OCI-LY3 (cell line): Measurements from ENCODE around the gene TPRN.

ENCODE experiments used
- EZH2phosphoT487 ChIP-seq: fragments of 200-600 bp; shearing (Covaris generic); IDR thresholded peaks from 2 replicates; pipeline ENCODE4 v1.6.1; 2018; ENCODE audit warnings: antibody characterized with exemption, mixed run types, low read depth
- TF ChIP-seq, protein P1 (sequence below): fragments of 200-600, 300-600 bp; sonication (generic); IDR thresholded peaks from 2 replicates; pipeline ENCODE4 v1.5.1; 2014; ENCODE audit warnings: antibody characterized with exemption, low read length, low read depth

DNA sequence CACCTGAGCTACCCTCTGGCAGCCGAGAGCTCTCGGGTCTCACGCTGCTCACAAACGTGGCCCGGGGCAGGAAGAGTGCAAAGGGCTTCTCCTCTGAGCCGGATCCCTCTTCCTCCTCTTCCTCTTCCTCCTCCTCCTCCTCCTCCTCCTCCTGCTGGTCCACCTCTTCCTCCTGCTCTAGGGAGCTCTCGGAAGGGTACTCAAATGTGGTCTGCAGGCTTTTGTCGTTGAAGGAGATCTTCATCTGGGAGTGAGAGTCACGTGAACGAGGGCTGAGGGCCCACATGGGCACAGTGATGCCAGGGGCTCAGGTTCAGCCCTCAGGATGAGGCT is 8.1 kb downstream of the TPRN start:
- TF ChIP-seq, protein P1, sequence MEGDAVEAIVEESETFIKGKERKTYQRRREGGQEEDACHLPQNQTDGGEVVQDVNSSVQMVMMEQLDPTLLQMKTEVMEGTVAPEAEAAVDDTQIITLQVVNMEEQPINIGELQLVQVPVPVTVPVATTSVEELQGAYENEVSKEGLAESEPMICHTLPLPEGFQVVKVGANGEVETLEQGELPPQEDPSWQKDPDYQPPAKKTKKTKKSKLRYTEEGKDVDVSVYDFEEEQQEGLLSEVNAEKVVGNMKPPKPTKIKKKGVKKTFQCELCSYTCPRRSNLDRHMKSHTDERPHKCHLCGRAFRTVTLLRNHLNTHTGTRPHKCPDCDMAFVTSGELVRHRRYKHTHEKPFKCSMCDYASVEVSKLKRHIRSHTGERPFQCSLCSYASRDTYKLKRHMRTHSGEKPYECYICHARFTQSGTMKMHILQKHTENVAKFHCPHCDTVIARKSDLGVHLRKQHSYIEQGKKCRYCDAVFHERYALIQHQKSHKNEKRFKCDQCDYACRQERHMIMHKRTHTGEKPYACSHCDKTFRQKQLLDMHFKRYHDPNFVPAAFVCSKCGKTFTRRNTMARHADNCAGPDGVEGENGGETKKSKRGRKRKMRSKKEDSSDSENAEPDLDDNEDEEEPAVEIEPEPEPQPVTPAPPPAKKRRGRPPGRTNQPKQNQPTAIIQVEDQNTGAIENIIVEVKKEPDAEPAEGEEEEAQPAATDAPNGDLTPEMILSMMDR: no peak
- TF ChIP-seq EZH2phosphoT487: no peak
